WERI-Rb-1 (cell line): ENCODE measurements around the gene ZFYVE19.

Experiments used
- DNase-seq: peaks from one replicate; pipeline ENCODE4 v3.0.0-alpha.2; 2020
- H3K27ac ChIP-seq: fragments of 250-450 bp; sonication (Bioruptor Pico); 2 replicates; pipeline ENCODE4 v1.5.1; 2020; ENCODE audit warnings: mild to moderate bottlenecking, moderate library complexity
- H3K27me3 ChIP-seq: fragments of 250-450 bp; sonication (Bioruptor Pico); 2 replicates; pipeline ENCODE4 v1.5.1; 2021; ENCODE audit warnings: mild to moderate bottlenecking, low read depth, moderate library complexity; ENCODE audit not compliant: insufficient read depth, severe bottlenecking
- H3K36me3 ChIP-seq: fragments of 250-450 bp; sonication (Bioruptor Pico); 2 replicates; pipeline ENCODE4 v1.5.1; 2020; ENCODE audit warnings: mild to moderate bottlenecking, moderate library complexity
- H3K4me3 ChIP-seq: 2 replicates; pipeline ENCODE4 v1.5.1; 2011; ENCODE audit warnings: low read depth, mild to moderate bottlenecking, control low read depth, low read length
- H3K9me3 ChIP-seq: fragments of 250-450 bp; sonication (Bioruptor Pico); 2 replicates; pipeline ENCODE4 v1.5.1; 2021; ENCODE audit warnings: mild to moderate bottlenecking, moderate library complexity; ENCODE audit not compliant: severe bottlenecking
- CTCF ChIP-seq: IDR thresholded peaks from 2 replicates; pipeline ENCODE4 v1.5.1; 2011; ENCODE audit warnings: low read depth, mild to moderate bottlenecking, control low read depth, inconsistent platforms, low read length

Gene ZFYVE19

DNA sequence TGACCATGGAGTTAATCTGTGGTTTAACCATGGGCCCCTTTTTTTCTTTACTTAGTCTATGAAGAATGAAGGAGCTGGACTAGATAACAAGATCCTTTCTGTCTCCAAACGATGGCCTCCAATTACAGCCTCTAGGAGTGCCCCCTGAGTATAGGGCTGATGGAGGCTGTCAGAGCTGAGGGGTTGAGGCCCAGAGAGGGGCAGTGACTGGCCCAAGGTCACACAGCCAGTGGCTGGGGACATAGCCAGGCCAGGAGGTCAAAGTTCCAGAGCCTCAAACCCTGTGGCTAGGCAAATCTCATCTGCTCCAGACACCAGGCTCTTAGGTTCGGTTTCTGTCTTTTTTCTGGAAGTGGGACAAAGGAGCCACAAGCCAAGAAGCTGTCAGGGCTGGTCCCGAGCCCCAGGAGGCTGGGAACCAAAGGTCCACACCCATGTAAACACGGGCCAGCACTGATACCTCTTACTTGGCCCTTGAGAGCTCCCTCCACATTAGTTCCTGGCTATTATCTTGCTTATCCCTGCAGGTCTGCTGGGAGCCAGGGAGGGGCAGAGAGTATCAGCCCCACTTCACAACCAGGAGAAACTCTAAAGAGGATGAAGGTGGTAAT is 56.9 kb downstream of the ZFYVE19 start:
- Histone ChIP-seq H3K27ac (peak overlapping the region; percentile 44; the same call in 1 of the 2 replicates), H3K36me3 (no peaks in the 10 kb centered on the region), H3K27me3 (no peaks in the 10 kb centered on the region), H3K9me3 (no peaks in the 10 kb centered on the region), H3K4me3 (no peak overlapping the region)
- no peak for TF ChIP-seq CTCF
- DNase-seq = no peak
